ENCODE results near the gene GLRA3. TPM values are rescaled to one million over a fixed set of nuclear protein-coding genes. Genes with fewer than 3 reads are reported as not detected.

GLRA3 gene
- total and polyA plus RNA-seq, 9 donors = not detected

DNA sequence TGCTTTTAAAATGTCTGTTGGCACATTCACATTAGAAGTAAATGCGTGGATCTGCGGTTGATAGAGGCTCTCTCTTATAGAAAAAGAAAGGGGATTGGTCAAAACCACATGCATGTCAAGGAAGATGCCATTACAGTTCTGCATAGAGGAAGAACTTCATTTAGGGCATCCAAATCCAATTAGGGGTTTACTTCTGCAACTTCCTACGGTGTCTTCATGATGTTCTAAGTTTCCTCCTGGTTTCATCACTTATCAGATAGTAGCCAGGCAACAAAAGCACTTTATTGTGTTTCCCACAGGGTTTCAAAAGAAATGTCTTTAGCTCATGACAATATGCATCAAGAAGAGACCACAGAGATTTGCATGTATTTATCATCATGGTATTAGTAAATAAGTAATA lies 170.8 kb downstream of the GLRA3 start:
- DNase-seq = no peak
- no peaks in the 10 kb centered on the region for H3K4me1 ChIP-seq (ENCODE audit: insufficient read depth)
- TF ChIP-seq EP300 (IDR thresholded peaks at IDR 0.05) (no peak), POLR2A (IDR thresholded peaks at IDR 0.05) (no peak)
- TF ChIP-seq, protein P1, sequence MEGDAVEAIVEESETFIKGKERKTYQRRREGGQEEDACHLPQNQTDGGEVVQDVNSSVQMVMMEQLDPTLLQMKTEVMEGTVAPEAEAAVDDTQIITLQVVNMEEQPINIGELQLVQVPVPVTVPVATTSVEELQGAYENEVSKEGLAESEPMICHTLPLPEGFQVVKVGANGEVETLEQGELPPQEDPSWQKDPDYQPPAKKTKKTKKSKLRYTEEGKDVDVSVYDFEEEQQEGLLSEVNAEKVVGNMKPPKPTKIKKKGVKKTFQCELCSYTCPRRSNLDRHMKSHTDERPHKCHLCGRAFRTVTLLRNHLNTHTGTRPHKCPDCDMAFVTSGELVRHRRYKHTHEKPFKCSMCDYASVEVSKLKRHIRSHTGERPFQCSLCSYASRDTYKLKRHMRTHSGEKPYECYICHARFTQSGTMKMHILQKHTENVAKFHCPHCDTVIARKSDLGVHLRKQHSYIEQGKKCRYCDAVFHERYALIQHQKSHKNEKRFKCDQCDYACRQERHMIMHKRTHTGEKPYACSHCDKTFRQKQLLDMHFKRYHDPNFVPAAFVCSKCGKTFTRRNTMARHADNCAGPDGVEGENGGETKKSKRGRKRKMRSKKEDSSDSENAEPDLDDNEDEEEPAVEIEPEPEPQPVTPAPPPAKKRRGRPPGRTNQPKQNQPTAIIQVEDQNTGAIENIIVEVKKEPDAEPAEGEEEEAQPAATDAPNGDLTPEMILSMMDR (IDR thresholded peaks at IDR 0.05) = no peak
- no peak overlapping the region for H3K27ac ChIP-seq
- H3K27me3 ChIP-seq = no peaks in the 10 kb centered on the region
- H3K4me3 ChIP-seq = no peak overlapping the region
- no peaks in the 10 kb centered on the region for H3K36me3 ChIP-seq
- 64 to 86% (median 71%) methylated on average over 3 of the region's 3 CpGs for WGBS, 3 donors
- H3K9me3 ChIP-seq = no peaks in the 10 kb centered on the region
- intact Hi-C loops (cut with DNase I) = no loop called here

DNA sequence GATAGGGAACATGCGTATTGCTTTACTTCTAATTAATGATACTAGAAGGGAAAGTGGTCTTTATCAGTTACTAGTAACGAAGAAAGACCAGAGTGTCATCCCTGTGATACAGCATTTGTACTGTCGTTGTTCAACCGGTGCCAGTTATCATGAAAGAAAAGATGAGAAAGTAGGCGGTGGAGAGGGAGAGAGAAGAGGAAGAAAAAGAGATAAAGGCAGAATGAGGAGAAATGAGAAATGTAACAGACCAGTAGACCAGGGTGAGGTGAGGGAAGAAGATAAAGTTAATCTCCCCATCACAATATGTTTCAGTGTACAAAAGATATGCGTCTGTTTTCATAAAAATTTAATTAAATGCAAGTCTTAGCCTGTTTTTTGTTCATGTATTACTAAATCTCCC lies 171.6 kb downstream of the GLRA3 start:
- Histone ChIP-seq H3K27me3 (no peaks in the 10 kb centered on the region), H3K4me1 (ENCODE audit: insufficient read depth) (no peaks in the 10 kb centered on the region), H3K36me3 (no peaks in the 10 kb centered on the region), H3K9me3 (no peaks in the 10 kb centered on the region), H3K27ac (no peak overlapping the region), H3K4me3 (no peak overlapping the region)
- intact Hi-C loops (cut with DNase I) = no loop called here
- no peak for TF ChIP-seq POLR2A (IDR thresholded peaks at IDR 0.05)
- TF ChIP-seq, protein P1 (IDR thresholded peaks at IDR 0.05) = no peak
- no peak for TF ChIP-seq EP300 (IDR thresholded peaks at IDR 0.05)
- WGBS, 3 donors = 66 to 81% (median 69%) methylated on average over 6 of the region's 6 CpGs
- DNase-seq = no peak

DNA sequence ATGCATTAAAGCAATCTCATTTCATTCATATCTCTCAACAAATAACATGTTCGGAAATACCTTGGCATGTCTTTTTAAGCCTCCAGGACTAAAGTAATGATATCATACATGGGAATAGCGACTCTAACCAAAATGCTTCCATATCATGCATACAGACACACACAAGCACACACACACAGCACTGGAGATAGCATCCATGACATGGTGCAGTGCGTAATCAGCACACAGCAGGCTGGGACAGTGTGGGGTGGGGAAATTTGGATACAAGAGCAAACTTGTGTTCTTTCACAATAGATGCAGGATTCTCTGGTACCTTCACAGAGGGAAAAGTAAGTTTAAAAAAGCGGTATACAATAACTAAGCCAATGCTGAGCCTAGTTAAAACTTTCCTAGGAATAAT lies 174.4 kb downstream of the GLRA3 start:
- Histone ChIP-seq H3K4me3 (no peak overlapping the region), H3K9me3 (no peaks in the 10 kb centered on the region), H3K27me3 (no peaks in the 10 kb centered on the region), H3K4me1 (ENCODE audit: insufficient read depth) (no peaks in the 10 kb centered on the region), H3K27ac (no peak overlapping the region), H3K36me3 (no peaks in the 10 kb centered on the region)
- 81 to 83% (median 82%) methylated on average over 4 of the region's 4 CpGs for WGBS, 3 donors
- intact Hi-C loops (cut with DNase I) = no loop called here
- no peak for DNase-seq
- TF ChIP-seq, protein P1 (IDR thresholded peaks at IDR 0.05) = no peak
- TF ChIP-seq POLR2A (IDR thresholded peaks at IDR 0.05) (no peak), EP300 (IDR thresholded peaks at IDR 0.05) (no peak)

DNA sequence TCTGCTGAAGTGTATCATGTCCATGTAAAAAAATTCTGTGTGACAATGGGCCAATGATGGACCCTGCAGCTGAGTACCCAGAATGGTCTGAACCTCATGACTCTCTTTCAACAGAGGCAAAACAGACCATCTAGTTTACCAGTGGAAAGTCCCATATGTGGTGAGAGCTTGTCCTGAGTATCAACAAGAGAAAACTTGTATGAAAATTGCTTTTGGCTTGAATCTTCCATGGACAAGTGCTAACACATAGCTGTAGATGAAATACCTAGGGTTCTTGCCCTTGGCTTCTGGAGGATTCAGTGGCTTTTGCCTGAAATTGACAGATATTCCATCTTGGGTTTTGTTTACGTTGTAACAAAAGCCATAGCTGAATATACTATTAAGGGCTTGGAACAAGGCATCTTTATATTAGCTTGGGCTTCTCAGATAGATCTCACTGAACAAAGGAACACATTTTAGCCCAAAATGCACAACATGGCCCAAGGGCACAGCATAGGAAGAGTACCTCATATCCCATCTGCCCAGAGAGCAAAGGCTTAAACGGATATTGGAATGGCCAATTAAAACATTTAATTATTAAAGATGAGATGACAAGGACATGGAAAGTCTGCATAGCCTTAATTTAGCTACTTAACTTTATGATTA lies 178.2 kb downstream of the GLRA3 start:
- intact Hi-C loops (cut with DNase I) = no loop called here
- H3K9me3 ChIP-seq = no peaks in the 10 kb centered on the region
- DNase-seq = no peak
- H3K36me3 ChIP-seq = no peaks in the 10 kb centered on the region
- no peaks in the 10 kb centered on the region for H3K27me3 ChIP-seq
- no peak overlapping the region for H3K27ac ChIP-seq
- no peak for TF ChIP-seq POLR2A (IDR thresholded peaks at IDR 0.05)
- TF ChIP-seq EP300 (IDR thresholded peaks at IDR 0.05) = no peak
- TF ChIP-seq, protein P1 (IDR thresholded peaks at IDR 0.05) = no peak
- H3K4me1 ChIP-seq (ENCODE audit: insufficient read depth) = no peaks in the 10 kb centered on the region
- H3K4me3 ChIP-seq = no peak overlapping the region
- 44 to 77% (median 60%) methylated on average over 2 of the region's 2 CpGs for WGBS, 3 donors

Data from ovary (tissue), 9 donors.